Brain microvascular endothelial cell (primary cell): ENCODE measurements around the gene MEGF6.
"Not testable (repeated sequence)": the region's sequence is repeated elsewhere in the genome, so short reads cannot be mapped to it uniquely, and the experiment has no call there.

Experiments used
- DNase-seq: peaks from one replicate; pipeline ENCODE4 v3.0.0-alpha.2; 2020
- H3K27ac ChIP-seq: fragments of 250-450 bp; sonication (Bioruptor Pico); 2 replicates; pipeline ENCODE4 v1.5.1; 2020; ENCODE audit warnings: mild to moderate bottlenecking, moderate library complexity
- H3K27me3 ChIP-seq: fragments of 250-450 bp; sonication (Bioruptor Pico); replicated peaks from 2 replicates; pipeline ENCODE4 v1.5.1; 2020; ENCODE audit warnings: mild to moderate bottlenecking
- H3K36me3 ChIP-seq: fragments of 250-450 bp; sonication (Bioruptor Pico); replicated peaks from 2 replicates; pipeline ENCODE4 v1.5.1; 2020; ENCODE audit warnings: mild to moderate bottlenecking
- H3K4me3 ChIP-seq: 2 replicates; pipeline ENCODE4 v1.5.1; 2011; ENCODE audit warnings: low read depth, mild to moderate bottlenecking, control low read depth, low read length, moderate library complexity
- in situ Hi-C: cut with HindIII; loops from 2 replicates; pipeline ENCODE4 v1.10.0; 2017; ENCODE audit warnings: low sequenced_read_pairs, low pct_ligation_motif_present
- TF ChIP-seq, protein P1 (sequence below): IDR thresholded peaks from 2 replicates; pipeline ENCODE4 v1.5.1; 2011; ENCODE audit warnings: low read depth, mild to moderate bottlenecking, moderate library complexity, low read length, control low read depth, inconsistent platforms; ENCODE audit errors: missing control alignments

MEGF6 gene

DNA sequence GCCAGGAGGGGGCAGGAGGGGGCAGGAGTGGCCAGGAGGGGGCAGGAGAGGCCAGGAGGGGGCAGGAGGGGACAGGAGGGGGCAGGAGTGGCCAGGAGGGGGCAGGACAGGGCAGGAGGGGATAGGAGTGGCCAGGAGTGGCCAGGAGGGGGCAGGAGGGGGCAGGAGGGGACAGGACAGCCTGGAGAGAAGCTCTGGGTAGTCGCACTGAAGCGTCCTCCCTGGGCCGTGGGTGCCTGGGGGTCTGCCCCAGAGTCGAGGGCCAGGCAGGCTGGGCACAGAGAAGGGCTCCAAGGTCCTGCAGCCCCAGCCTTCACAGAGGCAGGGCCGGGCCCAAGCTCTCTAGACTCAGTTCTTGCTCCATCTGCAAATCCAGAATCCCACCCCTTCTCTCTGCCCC, 22.9 kb downstream of the MEGF6 start:
- H3K27me3 ChIP-seq: no peaks in the 10 kb centered on the region
- TF ChIP-seq, protein P1, sequence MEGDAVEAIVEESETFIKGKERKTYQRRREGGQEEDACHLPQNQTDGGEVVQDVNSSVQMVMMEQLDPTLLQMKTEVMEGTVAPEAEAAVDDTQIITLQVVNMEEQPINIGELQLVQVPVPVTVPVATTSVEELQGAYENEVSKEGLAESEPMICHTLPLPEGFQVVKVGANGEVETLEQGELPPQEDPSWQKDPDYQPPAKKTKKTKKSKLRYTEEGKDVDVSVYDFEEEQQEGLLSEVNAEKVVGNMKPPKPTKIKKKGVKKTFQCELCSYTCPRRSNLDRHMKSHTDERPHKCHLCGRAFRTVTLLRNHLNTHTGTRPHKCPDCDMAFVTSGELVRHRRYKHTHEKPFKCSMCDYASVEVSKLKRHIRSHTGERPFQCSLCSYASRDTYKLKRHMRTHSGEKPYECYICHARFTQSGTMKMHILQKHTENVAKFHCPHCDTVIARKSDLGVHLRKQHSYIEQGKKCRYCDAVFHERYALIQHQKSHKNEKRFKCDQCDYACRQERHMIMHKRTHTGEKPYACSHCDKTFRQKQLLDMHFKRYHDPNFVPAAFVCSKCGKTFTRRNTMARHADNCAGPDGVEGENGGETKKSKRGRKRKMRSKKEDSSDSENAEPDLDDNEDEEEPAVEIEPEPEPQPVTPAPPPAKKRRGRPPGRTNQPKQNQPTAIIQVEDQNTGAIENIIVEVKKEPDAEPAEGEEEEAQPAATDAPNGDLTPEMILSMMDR: no peak
- no peak for DNase-seq
- in situ Hi-C loops: no loop called here
- H3K4me3 ChIP-seq: no peak overlapping the region
- H3K27ac ChIP-seq: no peak overlapping the region
- no peaks in the 10 kb centered on the region for H3K36me3 ChIP-seq

DNA sequence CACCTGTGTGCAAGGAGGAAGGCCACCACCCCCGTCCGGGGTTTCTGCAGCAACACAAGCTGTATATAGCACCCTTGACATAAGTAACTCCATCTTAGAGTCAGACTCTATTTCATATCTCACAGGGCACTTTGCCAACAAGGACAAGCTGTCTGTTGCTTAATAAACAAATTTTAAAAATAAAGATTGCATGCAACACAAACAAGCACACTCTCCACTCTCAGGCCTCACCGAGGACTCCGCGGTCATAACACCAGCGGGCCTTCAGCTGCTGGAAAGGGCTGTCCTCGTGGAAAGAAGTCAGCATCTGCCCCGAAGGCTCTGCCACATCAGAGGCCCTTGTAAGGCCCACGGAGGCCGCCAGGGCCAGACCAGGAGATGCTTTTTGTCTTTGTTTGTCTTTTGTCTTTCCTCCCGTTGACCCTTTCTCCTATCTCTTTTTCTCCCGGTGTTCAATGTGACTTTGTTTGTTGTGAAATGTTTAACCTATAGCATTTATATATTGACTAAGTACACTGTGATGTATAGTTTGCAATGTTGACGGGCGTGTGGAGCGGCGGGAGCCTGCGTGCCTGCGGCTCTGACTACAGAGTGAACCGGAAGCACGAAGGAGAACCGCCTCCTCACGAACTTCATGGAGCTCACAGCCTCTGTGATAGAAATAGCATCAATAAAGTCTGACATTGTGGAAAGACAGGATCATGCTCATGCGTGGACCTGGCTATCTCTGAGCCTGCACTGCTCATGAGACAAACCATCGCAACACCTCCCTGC, 24.1 kb downstream of the MEGF6 start:
- in situ Hi-C loops: no loop called here
- Histone ChIP-seq H3K4me3 (no peak overlapping the region), H3K27me3 (no peaks in the 10 kb centered on the region), H3K27ac (peak overlapping the region; percentile 40), H3K36me3 (no peaks in the 10 kb centered on the region)
- peak; percentile 85 for DNase-seq
- TF ChIP-seq, protein P1: peak; percentile 36

DNA sequence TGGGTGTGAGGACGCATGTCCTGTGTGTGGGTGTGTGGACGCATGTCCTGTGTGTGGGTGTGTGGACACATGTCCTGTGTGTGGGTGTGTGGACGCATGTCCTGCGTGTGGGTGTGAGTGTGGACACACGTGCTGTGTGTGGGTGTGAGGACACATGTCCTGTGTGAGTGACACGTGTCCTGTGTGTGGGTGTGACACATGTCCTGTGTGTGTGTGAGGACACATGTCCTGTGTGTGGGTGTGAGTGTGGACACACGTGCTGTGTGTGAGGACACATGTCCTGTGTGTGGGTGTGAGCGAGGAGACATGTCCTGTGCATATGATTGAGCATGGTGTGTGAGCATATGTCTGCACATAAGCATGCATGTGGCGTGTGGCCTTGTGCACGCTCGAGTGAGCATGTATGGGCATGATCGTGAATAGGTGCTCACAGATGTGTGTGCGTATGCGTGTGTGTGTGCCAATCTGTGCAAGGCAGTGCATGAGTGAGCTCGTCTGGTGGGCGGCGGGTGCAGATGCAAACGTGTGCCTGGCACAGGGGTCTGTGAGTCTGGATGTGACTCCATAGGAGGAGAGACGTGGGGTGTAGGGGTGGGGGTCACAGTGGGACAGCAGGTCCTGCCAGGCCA, 25.3 kb downstream of the MEGF6 start:
- Histone ChIP-seq H3K27me3 (no peaks in the 10 kb centered on the region), H3K36me3 (no peaks in the 10 kb centered on the region), H3K27ac (no peak overlapping the region), H3K4me3 (no peak overlapping the region)
- DNase-seq: no peak
- in situ Hi-C loops: no loop called here
- TF ChIP-seq, protein P1: no peak

DNA sequence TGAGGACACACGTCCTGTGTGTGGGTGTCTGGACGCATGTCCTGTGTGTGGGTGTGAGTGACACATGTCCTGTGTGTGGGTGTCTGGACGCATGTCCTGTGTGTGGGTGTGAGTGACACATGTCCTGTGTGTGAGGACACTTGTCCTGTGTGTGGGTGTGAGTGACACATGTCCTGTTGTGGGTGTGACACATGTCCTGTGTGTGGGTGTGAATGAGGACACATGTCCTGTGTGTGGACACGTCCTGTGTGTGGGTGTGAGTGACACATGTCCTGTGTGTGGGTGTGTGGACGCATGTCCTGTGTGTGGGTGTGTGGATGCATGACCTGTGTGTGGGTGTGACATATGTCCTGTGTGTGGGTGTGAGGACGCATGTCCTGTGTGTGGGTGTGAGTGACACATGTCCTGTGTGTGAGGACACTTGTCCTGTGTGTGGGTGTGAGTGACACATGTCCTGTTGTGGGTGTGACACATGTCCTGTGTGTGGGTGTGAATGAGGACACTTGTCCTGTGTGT, 25.9 kb downstream of the MEGF6 start:
- in situ Hi-C loops, DNase-seq, H3K27me3 ChIP-seq, H3K4me3 ChIP-seq, H3K27ac ChIP-seq, H3K36me3 ChIP-seq: not testable (repeated sequence)

DNA sequence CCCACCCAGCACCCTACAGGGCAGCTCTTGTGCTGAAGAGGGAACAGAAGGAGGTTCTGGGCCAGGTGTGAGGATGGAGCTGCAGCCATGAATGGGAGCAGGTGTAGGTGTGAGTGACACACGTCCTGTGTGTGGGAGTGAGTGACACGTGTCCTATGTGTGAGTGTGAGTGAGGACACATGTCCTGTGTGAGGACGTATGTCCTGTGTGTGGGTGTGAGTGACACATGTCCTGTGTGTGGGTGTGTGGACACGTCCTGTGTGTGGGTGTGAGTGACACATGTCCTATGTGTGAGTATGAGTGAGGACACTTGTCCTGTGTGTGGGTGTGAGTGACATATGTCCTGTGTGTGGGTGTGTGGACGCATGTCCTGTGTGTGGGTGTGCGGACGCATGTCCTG, 26.4 kb downstream of the MEGF6 start:
- H3K27ac ChIP-seq: no peak overlapping the region
- no peak for DNase-seq
- no peak overlapping the region for H3K4me3 ChIP-seq
- no peaks in the 10 kb centered on the region for H3K36me3 ChIP-seq
- no peaks in the 10 kb centered on the region for H3K27me3 ChIP-seq
- TF ChIP-seq, protein P1: no peak
- in situ Hi-C loops: no loop called here

DNA sequence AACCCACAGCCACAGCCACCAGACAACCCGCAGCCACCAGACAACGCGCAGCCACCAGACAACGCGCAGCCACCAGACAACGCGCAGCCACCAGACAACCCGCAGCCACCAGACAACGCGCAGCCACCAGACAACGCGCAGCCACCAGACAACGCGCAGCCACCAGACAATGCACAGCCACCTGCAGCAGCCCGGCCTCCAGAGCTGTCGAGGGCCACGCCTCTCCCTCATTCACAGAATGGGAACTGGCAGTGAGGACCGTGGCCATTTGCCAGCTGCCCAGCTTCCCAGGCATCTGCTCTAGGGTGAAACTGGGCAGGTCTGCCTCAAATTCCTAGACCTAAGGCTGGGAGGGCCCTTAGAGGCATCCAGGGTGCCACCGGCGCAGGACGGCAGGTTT, 27.6 kb downstream of the MEGF6 start:
- DNase-seq, H3K27me3 ChIP-seq, H3K4me3 ChIP-seq, in situ Hi-C loops, H3K27ac ChIP-seq, H3K36me3 ChIP-seq: not testable (repeated sequence)
